GM12878 (cell line): Measurements from ENCODE around the gene OPCML.

ENCODE experiments used
- JUND ChIP-seq: IDR thresholded peaks from 2 replicates; pipeline ENCODE4 v1.6.1; 2012; ENCODE audit warnings: low read depth, mild to moderate bottlenecking, low read length, improper control_type of control experiment, moderate library complexity
- PKNOX1 ChIP-seq: fragments of 450-650 bp; IDR thresholded peaks from 2 replicates; pipeline ENCODE4 v1.6.1; 2016; ENCODE audit warnings: mild to moderate bottlenecking
- TF ChIP-seq, protein P1 (sequence below), 3 experiments: IDR thresholded peaks in 2 of 3; conservative IDR thresholded peaks in 1 of 3; 2 replicates each; pipeline ENCODE4 v1.5.1; 2011; ENCODE audit warnings: low read depth in 3 of 3, low read length in 3 of 3, mild to moderate bottlenecking in 3 of 3, control low read depth in 2 of 3, moderate library complexity in 2 of 3, inconsistent platforms in 1 of 3, mixed read lengths in 1 of 3; ENCODE audit not compliant: control insufficient read depth in 2 of 3, insufficient read depth in 1 of 3; ENCODE audit errors: extremely low read depth in 1 of 3
- TF ChIP-seq, protein P2 (sequence below): fragments of 450-650 bp; formaldehyde crosslinking; IDR thresholded peaks from 2 replicates; pipeline ENCODE4 v1.4.0; 2020; ENCODE audit warnings: mild to moderate bottlenecking, moderate library complexity

DNA sequence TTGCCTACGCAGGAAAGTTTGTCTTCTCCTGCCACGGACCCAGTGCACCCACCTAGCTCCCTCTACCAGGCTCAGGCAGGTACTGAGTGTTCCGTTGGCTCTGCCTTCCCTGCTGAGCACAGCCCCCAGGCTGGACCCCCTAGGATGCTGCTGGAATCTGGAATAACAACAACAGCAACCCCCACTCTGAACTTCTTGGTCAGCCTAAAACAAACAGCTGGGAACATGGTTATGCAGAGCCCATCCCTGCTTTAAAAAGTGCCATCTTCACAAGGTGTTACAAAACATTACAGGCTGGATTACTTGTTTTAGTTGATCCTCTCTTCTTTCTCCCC is 1.8 kb downstream of the OPCML start:
- TF ChIP-seq, protein P1, sequence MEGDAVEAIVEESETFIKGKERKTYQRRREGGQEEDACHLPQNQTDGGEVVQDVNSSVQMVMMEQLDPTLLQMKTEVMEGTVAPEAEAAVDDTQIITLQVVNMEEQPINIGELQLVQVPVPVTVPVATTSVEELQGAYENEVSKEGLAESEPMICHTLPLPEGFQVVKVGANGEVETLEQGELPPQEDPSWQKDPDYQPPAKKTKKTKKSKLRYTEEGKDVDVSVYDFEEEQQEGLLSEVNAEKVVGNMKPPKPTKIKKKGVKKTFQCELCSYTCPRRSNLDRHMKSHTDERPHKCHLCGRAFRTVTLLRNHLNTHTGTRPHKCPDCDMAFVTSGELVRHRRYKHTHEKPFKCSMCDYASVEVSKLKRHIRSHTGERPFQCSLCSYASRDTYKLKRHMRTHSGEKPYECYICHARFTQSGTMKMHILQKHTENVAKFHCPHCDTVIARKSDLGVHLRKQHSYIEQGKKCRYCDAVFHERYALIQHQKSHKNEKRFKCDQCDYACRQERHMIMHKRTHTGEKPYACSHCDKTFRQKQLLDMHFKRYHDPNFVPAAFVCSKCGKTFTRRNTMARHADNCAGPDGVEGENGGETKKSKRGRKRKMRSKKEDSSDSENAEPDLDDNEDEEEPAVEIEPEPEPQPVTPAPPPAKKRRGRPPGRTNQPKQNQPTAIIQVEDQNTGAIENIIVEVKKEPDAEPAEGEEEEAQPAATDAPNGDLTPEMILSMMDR (IDR thresholded peaks at IDR 0.05 in 2 of 3, conservative IDR thresholded peaks at IDR 0.05 in 1 of 3; ENCODE audit: control insufficient read depth in 2 of 3, extremely low read depth in 1 of 3, insufficient read depth in 1 of 3, low read depth in 3 of 3, low read length in 3 of 3) = peak in 1 of 3 experiments; percentile 4; a peak in 1 of 6 replicates
- no peak for TF ChIP-seq PKNOX1
- TF ChIP-seq, protein P2, sequence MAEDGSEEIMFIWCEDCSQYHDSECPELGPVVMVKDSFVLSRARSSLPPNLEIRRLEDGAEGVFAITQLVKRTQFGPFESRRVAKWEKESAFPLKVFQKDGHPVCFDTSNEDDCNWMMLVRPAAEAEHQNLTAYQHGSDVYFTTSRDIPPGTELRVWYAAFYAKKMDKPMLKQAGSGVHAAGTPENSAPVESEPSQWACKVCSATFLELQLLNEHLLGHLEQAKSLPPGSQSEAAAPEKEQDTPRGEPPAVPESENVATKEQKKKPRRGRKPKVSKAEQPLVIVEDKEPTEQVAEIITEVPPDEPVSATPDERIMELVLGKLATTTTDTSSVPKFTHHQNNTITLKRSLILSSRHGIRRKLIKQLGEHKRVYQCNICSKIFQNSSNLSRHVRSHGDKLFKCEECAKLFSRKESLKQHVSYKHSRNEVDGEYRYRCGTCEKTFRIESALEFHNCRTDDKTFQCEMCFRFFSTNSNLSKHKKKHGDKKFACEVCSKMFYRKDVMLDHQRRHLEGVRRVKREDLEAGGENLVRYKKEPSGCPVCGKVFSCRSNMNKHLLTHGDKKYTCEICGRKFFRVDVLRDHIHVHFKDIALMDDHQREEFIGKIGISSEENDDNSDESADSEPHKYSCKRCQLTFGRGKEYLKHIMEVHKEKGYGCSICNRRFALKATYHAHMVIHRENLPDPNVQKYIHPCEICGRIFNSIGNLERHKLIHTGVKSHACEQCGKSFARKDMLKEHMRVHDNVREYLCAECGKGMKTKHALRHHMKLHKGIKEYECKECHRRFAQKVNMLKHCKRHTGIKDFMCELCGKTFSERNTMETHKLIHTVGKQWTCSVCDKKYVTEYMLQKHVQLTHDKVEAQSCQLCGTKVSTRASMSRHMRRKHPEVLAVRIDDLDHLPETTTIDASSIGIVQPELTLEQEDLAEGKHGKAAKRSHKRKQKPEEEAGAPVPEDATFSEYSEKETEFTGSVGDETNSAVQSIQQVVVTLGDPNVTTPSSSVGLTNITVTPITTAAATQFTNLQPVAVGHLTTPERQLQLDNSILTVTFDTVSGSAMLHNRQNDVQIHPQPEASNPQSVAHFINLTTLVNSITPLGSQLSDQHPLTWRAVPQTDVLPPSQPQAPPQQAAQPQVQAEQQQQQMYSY = no peak
- TF ChIP-seq JUND = no peak
